ENCODE data around the gene SELENOK. TPM values are rescaled to one million over a fixed set of nuclear protein-coding genes. Genes with fewer than 3 reads are reported as not detected.

Gene SELENOK
- total and polyA plus RNA-seq, 2 of the 13 experiments (the other 11 are each of a cell fraction or from before 2014, with no cell fraction given), result 67.0 to 81.0 TPM

GRCh38 chr3:53881691-53882593 is 9.7 kb downstream of the SELENOK start, which contains the start of gene ACTR8 (continued):
- no peak; the same call in 1 of the 2 replicates for TF ChIP-seq NFAT5 (CRISPR knock-in tag; IDR thresholded peaks at IDR 0.05)
- no peak for TF ChIP-seq GLMP (CRISPR knock-in tag; IDR thresholded peaks at IDR 0.05; ENCODE audit: borderline replicate concordance)
- no peak for TF ChIP-seq ZBTB44 (CRISPR knock-in tag; IDR thresholded peaks at IDR 0.05)
- TF ChIP-seq ZBTB34 (CRISPR knock-in tag; IDR thresholded peaks at IDR 0.05), result peak; percentile 83; the same call in 1 of the 2 replicates
- peak; percentile 76; the same call in 1 of the 2 replicates for TF ChIP-seq DMAP1 (CRISPR knock-in tag; IDR thresholded peaks at IDR 0.05)
- TF ChIP-seq RARA (CRISPR knock-in tag; IDR thresholded peaks at IDR 0.05), result peak; percentile 32; the same call in 1 of the 2 replicates
- peak; percentile 95 for TF ChIP-seq ELF1 (CRISPR knock-in tag; IDR thresholded peaks at IDR 0.05)
- 0 out of 2 replicates have a peak, but pooled peaks have one; percentile 71 for TF ChIP-seq ZNF878 (CRISPR knock-in tag; IDR thresholded peaks at IDR 0.05)
- TF ChIP-seq CBX5 (CRISPR knock-in tag; IDR thresholded peaks at IDR 0.05; ENCODE audit: borderline replicate concordance), result peak; percentile 56; the same call in 1 of the 2 replicates
- TF ChIP-seq ZNF20 (CRISPR knock-in tag; IDR thresholded peaks at IDR 0.05), result no peak
- TF ChIP-seq SRF (IDR thresholded peaks at IDR 0.05; ENCODE audit: low read depth, low read length), result no peak
- TF ChIP-seq NFKB2 (CRISPR knock-in tag; IDR thresholded peaks at IDR 0.05; ENCODE audit: borderline replicate concordance), result peak; percentile 76; the same call in 1 of the 2 replicates
- no peak for TF ChIP-seq STAT5B (CRISPR knock-in tag; IDR thresholded peaks at IDR 0.05)
- TF ChIP-seq LBX2 (CRISPR knock-in tag; IDR thresholded peaks at IDR 0.05; ENCODE audit: borderline replicate concordance), result no peak; the same call in 1 of the 2 replicates
- TF ChIP-seq IKZF5 (CRISPR knock-in tag; IDR thresholded peaks at IDR 0.05), result peak; percentile 85
